Measurements from ENCODE around the gene KIF6. TPM values are rescaled to one million over a fixed set of nuclear protein-coding genes. Genes with fewer than 3 reads are reported as not detected.

Gene KIF6
- total and polyA plus RNA-seq, 2 of the 8 experiments (the other 6 are each of a cell fraction or from before 2014, with no cell fraction given), result 0.53 to 0.65 TPM

DNA sequence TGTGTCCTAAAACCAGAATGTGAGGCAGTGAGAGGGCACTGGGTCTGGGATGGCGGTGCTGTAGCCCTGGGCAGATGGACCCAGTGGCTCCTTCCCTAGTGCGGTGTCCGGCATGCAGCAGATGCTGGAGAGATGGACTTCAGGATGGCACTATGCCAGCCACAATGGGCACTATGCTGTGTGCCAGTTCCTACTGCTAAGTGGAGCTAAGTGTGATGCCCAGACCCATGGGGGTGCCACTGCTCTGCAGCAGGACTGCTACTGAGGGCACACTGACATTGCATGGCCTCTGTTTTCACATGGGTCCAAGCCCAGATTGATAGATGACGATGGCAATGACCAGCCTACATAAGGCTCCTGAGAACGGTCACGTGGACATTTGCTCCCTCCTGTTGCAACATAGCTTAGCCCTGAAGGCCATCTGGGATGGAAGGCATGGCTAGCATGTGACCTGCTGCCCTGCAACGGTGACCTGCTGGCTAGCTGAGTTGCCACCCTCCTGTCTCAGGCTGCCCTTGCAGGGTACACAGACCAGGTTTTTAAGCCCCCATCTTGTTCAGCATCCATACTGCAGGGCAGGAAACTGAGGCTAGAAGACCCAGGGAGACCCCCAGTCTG, 371.4 kb downstream of the KIF6 start (continued):
- TF ChIP-seq, protein P1, sequence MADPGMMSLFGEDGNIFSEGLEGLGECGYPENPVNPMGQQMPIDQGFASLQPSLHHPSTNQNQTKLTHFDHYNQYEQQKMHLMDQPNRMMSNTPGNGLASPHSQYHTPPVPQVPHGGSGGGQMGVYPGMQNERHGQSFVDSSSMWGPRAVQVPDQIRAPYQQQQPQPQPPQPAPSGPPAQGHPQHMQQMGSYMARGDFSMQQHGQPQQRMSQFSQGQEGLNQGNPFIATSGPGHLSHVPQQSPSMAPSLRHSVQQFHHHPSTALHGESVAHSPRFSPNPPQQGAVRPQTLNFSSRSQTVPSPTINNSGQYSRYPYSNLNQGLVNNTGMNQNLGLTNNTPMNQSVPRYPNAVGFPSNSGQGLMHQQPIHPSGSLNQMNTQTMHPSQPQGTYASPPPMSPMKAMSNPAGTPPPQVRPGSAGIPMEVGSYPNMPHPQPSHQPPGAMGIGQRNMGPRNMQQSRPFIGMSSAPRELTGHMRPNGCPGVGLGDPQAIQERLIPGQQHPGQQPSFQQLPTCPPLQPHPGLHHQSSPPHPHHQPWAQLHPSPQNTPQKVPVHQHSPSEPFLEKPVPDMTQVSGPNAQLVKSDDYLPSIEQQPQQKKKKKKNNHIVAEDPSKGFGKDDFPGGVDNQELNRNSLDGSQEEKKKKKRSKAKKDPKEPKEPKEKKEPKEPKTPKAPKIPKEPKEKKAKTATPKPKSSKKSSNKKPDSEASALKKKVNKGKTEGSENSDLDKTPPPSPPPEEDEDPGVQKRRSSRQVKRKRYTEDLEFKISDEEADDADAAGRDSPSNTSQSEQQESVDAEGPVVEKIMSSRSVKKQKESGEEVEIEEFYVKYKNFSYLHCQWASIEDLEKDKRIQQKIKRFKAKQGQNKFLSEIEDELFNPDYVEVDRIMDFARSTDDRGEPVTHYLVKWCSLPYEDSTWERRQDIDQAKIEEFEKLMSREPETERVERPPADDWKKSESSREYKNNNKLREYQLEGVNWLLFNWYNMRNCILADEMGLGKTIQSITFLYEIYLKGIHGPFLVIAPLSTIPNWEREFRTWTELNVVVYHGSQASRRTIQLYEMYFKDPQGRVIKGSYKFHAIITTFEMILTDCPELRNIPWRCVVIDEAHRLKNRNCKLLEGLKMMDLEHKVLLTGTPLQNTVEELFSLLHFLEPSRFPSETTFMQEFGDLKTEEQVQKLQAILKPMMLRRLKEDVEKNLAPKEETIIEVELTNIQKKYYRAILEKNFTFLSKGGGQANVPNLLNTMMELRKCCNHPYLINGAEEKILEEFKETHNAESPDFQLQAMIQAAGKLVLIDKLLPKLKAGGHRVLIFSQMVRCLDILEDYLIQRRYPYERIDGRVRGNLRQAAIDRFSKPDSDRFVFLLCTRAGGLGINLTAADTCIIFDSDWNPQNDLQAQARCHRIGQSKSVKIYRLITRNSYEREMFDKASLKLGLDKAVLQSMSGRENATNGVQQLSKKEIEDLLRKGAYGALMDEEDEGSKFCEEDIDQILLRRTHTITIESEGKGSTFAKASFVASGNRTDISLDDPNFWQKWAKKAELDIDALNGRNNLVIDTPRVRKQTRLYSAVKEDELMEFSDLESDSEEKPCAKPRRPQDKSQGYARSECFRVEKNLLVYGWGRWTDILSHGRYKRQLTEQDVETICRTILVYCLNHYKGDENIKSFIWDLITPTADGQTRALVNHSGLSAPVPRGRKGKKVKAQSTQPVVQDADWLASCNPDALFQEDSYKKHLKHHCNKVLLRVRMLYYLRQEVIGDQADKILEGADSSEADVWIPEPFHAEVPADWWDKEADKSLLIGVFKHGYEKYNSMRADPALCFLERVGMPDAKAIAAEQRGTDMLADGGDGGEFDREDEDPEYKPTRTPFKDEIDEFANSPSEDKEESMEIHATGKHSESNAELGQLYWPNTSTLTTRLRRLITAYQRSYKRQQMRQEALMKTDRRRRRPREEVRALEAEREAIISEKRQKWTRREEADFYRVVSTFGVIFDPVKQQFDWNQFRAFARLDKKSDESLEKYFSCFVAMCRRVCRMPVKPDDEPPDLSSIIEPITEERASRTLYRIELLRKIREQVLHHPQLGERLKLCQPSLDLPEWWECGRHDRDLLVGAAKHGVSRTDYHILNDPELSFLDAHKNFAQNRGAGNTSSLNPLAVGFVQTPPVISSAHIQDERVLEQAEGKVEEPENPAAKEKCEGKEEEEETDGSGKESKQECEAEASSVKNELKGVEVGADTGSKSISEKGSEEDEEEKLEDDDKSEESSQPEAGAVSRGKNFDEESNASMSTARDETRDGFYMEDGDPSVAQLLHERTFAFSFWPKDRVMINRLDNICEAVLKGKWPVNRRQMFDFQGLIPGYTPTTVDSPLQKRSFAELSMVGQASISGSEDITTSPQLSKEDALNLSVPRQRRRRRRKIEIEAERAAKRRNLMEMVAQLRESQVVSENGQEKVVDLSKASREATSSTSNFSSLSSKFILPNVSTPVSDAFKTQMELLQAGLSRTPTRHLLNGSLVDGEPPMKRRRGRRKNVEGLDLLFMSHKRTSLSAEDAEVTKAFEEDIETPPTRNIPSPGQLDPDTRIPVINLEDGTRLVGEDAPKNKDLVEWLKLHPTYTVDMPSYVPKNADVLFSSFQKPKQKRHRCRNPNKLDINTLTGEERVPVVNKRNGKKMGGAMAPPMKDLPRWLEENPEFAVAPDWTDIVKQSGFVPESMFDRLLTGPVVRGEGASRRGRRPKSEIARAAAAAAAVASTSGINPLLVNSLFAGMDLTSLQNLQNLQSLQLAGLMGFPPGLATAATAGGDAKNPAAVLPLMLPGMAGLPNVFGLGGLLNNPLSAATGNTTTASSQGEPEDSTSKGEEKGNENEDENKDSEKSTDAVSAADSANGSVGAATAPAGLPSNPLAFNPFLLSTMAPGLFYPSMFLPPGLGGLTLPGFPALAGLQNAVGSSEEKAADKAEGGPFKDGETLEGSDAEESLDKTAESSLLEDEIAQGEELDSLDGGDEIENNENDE (IDR thresholded peaks at IDR 0.05; ENCODE audit: insufficient replicate concordance, low read length), result no peak
- TF ChIP-seq MAFK (IDR thresholded peaks at IDR 0.05; ENCODE audit: low read depth, low read length) (no peak), RAD21 (IDR thresholded peaks at IDR 0.05 in 1 of 2, conservative IDR thresholded peaks at IDR 0.05 in 1 of 2; ENCODE audit: low read depth in 2 of 2, low read length in 2 of 2) (no peak), CEBPB (IDR thresholded peaks at IDR 0.05; ENCODE audit: low read depth, low read length) (no peak), SAP30 (IDR thresholded peaks at IDR 0.05; ENCODE audit: insufficient read depth, insufficient replicate concordance, low read length) (no peak), GTF2F1 (IDR thresholded peaks at IDR 0.05; ENCODE audit: borderline replicate concordance, low read depth, low read length) (no peak), SUZ12 (IDR thresholded peaks at IDR 0.05; ENCODE audit: low read length) (no peak), RXRA (IDR thresholded peaks at IDR 0.05; ENCODE audit: insufficient read depth, low read depth, low read length) (no peak), CHD1 (IDR thresholded peaks at IDR 0.05; ENCODE audit: low read depth, low read length) (no peak), CHD2 (IDR thresholded peaks at IDR 0.05; ENCODE audit: low read length) (no peak), KDM5A (IDR thresholded peaks at IDR 0.05; ENCODE audit: low read length) (no peak)

Measured in H1 (cell line).